Mesenchymal stem cell (in vitro differentiated cells and primary cell): ENCODE results near the gene GARIN5B. TPM values are rescaled to one million over a fixed set of nuclear protein-coding genes. Genes with fewer than 3 reads are reported as not detected.
A peak's percentile ranks its signal among the peaks of the same experiment; 100 is the strongest.
"Not testable (repeated sequence)": the region's sequence is repeated elsewhere in the genome, so short reads cannot be mapped to it uniquely, and the experiment has no call there.

Experiments
- DNase-seq: peaks from one replicate; pipeline ENCODE4 v3.0.0-alpha.2; 2013
- H2AFZ ChIP-seq: one replicate; pipeline ENCODE4 v1.6.1; 2013; ENCODE audit warnings: low read depth, mild to moderate bottlenecking, control low read depth, inconsistent platforms, low read length, moderate library complexity
- H2AK5ac ChIP-seq: 2 replicates; pipeline ENCODE4 v1.6.1; 2013; ENCODE audit warnings: low read length, moderate library complexity, mild to moderate bottlenecking, inconsistent platforms; ENCODE audit not compliant: severe bottlenecking
- H2BK120ac ChIP-seq: one replicate; pipeline ENCODE4 v1.6.1; 2013; ENCODE audit warnings: low read depth, mild to moderate bottlenecking, inconsistent platforms, low read length, moderate library complexity
- H2BK12ac ChIP-seq, 2 experiments: one replicate each; pipeline ENCODE4 v1.6.1; 2013; ENCODE audit warnings: inconsistent platforms in 2 of 2, low read length in 2 of 2, mild to moderate bottlenecking in 2 of 2, moderate library complexity in 2 of 2, control low read depth in 1 of 2
- H2BK15ac ChIP-seq: one replicate; pipeline ENCODE4 v1.6.1; 2013; ENCODE audit warnings: mild to moderate bottlenecking, low read depth, inconsistent platforms; ENCODE audit not compliant: poor library complexity, severe bottlenecking
- H2BK5ac ChIP-seq: 2 replicates; pipeline ENCODE4 v1.6.1; 2013; ENCODE audit warnings: low read depth, mild to moderate bottlenecking, low read length, control low read depth, inconsistent platforms; ENCODE audit not compliant: poor library complexity, severe bottlenecking
- H3K14ac ChIP-seq, 2 experiments: one replicate each; pipeline ENCODE4 v1.6.1; 2013; ENCODE audit warnings: inconsistent platforms in 2 of 2, low read length in 2 of 2, control low read depth in 1 of 2, mild to moderate bottlenecking in 1 of 2, moderate library complexity in 1 of 2
- H3K18ac ChIP-seq, 2 experiments: one replicate each; pipeline ENCODE4 v1.6.1; 2013; ENCODE audit warnings: inconsistent platforms in 2 of 2, low read length in 2 of 2, control low read depth in 1 of 2, low read depth in 1 of 2, mild to moderate bottlenecking in 1 of 2
- H3K23ac ChIP-seq, 2 experiments: one replicate each; pipeline ENCODE4 v1.6.1; 2013; ENCODE audit warnings: inconsistent platforms in 2 of 2, low read length in 2 of 2, mild to moderate bottlenecking in 2 of 2, moderate library complexity in 2 of 2, control low read depth in 1 of 2
- H3K27ac ChIP-seq: 2 replicates; pipeline ENCODE4 v1.5.1; 2013; ENCODE audit warnings: mild to moderate bottlenecking, moderate library complexity, low read length, control low read depth, inconsistent platforms; ENCODE audit not compliant: poor library complexity, severe bottlenecking
- H3K27me3 ChIP-seq, 2 experiments: 2 replicates each; pipeline versions ENCODE4 v1.6.1 to v1.7.0; 2013; ENCODE audit warnings: low read length in 2 of 2, mild to moderate bottlenecking in 2 of 2, moderate library complexity in 2 of 2, control low read depth in 1 of 2, inconsistent platforms in 1 of 2; ENCODE audit not compliant: control insufficient read depth in 1 of 2, insufficient read depth in 1 of 2
- H3K36me3 ChIP-seq, 2 experiments: 2 replicates each; pipeline versions ENCODE4 v1.6.1 to v1.7.0; 2013; ENCODE audit warnings: low read length in 2 of 2, control low read depth in 1 of 2, inconsistent platforms in 1 of 2, low read depth in 1 of 2, mild to moderate bottlenecking in 1 of 2; ENCODE audit not compliant: insufficient read depth in 2 of 2, control insufficient read depth in 1 of 2
- H3K4ac ChIP-seq, 2 experiments: one replicate each; pipeline ENCODE4 v1.6.1; 2013; ENCODE audit warnings: inconsistent platforms in 2 of 2, low read length in 2 of 2, mild to moderate bottlenecking in 2 of 2, moderate library complexity in 2 of 2, control low read depth in 1 of 2, low read depth in 1 of 2
- H3K4me1 ChIP-seq: 2 replicates; pipeline ENCODE4 v1.6.1; 2013; ENCODE audit warnings: low read depth, low read length, control low read depth; ENCODE audit not compliant: control insufficient read depth, insufficient read depth
- H3K4me2 ChIP-seq: 2 replicates; pipeline ENCODE4 v1.6.1; 2013; ENCODE audit warnings: low read length, mild to moderate bottlenecking, inconsistent platforms; ENCODE audit not compliant: poor library complexity, severe bottlenecking
- H3K4me3 ChIP-seq, 2 experiments: 2 replicates each; pipeline versions ENCODE4 v1.5.1 to v1.7.0; 2013; ENCODE audit warnings: low read length in 2 of 2, mild to moderate bottlenecking in 2 of 2, control low read depth in 1 of 2, low read depth in 1 of 2; ENCODE audit not compliant: insufficient read depth in 1 of 2
- H3K79me1 ChIP-seq: replicated peaks from 2 replicates; pipeline ENCODE4 v1.6.1; 2013; ENCODE audit warnings: mild to moderate bottlenecking, control low read depth, low read length, inconsistent platforms; ENCODE audit not compliant: poor library complexity, severe bottlenecking
- H3K9ac ChIP-seq: 2 replicates; pipeline ENCODE4 v1.7.0; 2013; ENCODE audit warnings: mild to moderate bottlenecking, low read length, moderate library complexity
- H3K9me3 ChIP-seq: 2 replicates; pipeline ENCODE4 v1.7.0; 2013; ENCODE audit warnings: mild to moderate bottlenecking, low read length; ENCODE audit not compliant: control insufficient read depth
- H4K8ac ChIP-seq: one replicate; pipeline ENCODE4 v1.6.1; 2013; ENCODE audit warnings: inconsistent platforms, mild to moderate bottlenecking, low read length, moderate library complexity
- H4K91ac ChIP-seq: one replicate; pipeline ENCODE4 v1.6.1; 2013; ENCODE audit warnings: mild to moderate bottlenecking, low read length, inconsistent platforms
- WGBS: methylation state at CpG from one replicate; pipeline ENCODE4 v1.1.7; 2013; ENCODE audit warnings: mixed read lengths; 5-methylcytosine and 5-hydroxymethylcytosine counted together
- polyA plus RNA-seq, 2 experiments: library from polyadenylated mRNA; stranded (reverse); fragments of 200-250 nt; gene quantifications; one replicate each; pipeline ENCODE4 v1.2.3, GENCODE V29; 2013

The GARIN5B gene
- polyA plus RNA-seq (2013, experiment 1 of 2): not detected
- not detected for polyA plus RNA-seq (2013, experiment 2 of 2)

DNA sequence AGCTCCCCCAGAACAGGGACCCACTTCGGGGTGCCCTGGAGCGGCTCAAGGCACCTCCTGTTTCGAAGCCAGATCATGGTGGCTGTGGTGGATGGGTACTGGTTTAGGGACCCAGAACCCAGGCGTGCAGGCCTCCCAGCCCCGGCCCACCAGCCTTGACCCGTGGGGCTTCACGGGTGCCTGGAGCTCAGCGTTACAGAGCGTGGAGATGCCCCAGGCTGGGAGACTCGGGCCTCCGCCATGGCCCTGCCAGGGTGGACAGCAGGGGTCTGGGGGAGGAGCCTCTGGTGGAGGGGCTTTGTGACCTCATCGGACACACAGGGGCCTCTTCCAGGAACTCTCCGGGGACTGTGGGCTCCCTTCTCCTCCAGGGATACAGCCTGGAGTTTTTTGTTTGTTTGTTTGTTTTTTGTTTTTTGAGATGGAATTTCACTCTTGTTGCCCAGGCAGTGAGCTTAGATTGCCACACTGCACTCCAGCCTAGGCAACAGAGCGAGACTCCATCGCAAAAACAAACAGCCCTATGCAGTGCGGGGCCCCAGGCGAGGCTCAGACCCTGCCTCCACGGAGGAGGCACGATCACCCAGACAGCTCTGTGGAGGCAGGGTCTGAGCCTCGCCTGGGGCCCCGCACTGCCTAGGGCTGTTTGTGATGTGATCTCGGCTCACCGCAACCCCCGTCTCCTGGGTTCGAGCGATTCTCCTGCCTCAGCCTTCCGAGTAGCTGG lies at the start of gene GARIN5B:
Gene GARIN5B (minus strand): TSS at position 271 of the 727 bp plus-strand sequence. CDS start 194 bp downstream, at position 77.
- Histone ChIP-seq H4K8ac (no peak within 1 kb of the TSS), H3K14ac (no peak within 1 kb of the TSS), H3K4me3 (no peak within 1 kb of the TSS), H3K23ac (no peak within 1 kb of the TSS), H3K4me2 (no peak within 1 kb of the TSS), H3K4me1 (peaks cover 31% of the 10 kb centered on the region), H3K9ac (no peak within 1 kb of the TSS), H2AFZ (no peak within 1 kb of the TSS), H2AK5ac (no peak within 1 kb of the TSS), H3K4ac (no peak within 1 kb of the TSS), H2BK120ac (no peak within 1 kb of the TSS), H2BK12ac (no peak within 1 kb of the TSS), H3K27ac (no peak within 1 kb of the TSS), H3K9me3 (no peaks in the 10 kb centered on the region), H3K79me1 (peaks cover 6% of the 10 kb centered on the region), H3K27me3 (peaks cover 0 to 3% of the 10 kb centered on the region in 2 experiments), H3K18ac (no peak within 1 kb of the TSS), H3K36me3 (peaks cover 0 to 35% of the 10 kb centered on the region in 2 experiments), H2BK5ac (no peak within 1 kb of the TSS), H2BK15ac (peak within 1 kb of the TSS; percentile 56), H4K91ac (no peak within 1 kb of the TSS)
- no peak for DNase-seq
- WGBS: 89% methylated on average over 27 of the region's 27 CpGs

GRCh38 chr19:55410168-55410567 lies 47.1 kb upstream of the GARIN5B start:
- no peak overlapping the region for H2AFZ ChIP-seq
- H2BK5ac ChIP-seq: no peak overlapping the region
- no peak overlapping the region for H3K23ac ChIP-seq
- H3K4me2 ChIP-seq: no peak overlapping the region
- H2AK5ac ChIP-seq: no peak overlapping the region
- no peak overlapping the region for H4K91ac ChIP-seq
- H3K9ac ChIP-seq: no peak overlapping the region
- no peak overlapping the region for H2BK15ac ChIP-seq
- H4K8ac ChIP-seq: no peak overlapping the region
- H3K27ac ChIP-seq: no peak overlapping the region
- peaks cover 16% of the 10 kb centered on the region for H3K4me1 ChIP-seq
- no peak for DNase-seq
- no peaks in the 10 kb centered on the region for H3K79me1 ChIP-seq
- H3K18ac ChIP-seq: no peak overlapping the region
- H3K27me3 ChIP-seq: no peaks in the 10 kb centered on the region
- no peak overlapping the region for H2BK120ac ChIP-seq
- H3K9me3 ChIP-seq: no peaks in the 10 kb centered on the region
- H3K14ac ChIP-seq: no peak overlapping the region
- H3K4me3 ChIP-seq: no peak overlapping the region
- peaks cover 12 to 16% of the 10 kb centered on the region in 2 experiments for H3K36me3 ChIP-seq
- WGBS: 95% methylated on average over 2 of the region's 2 CpGs
- no peak overlapping the region for H3K4ac ChIP-seq
- no peak overlapping the region for H2BK12ac ChIP-seq

- H4K91ac ChIP-seq, H3K27me3 ChIP-seq, DNase-seq, H3K4me3 ChIP-seq, H3K9me3 ChIP-seq, H3K27ac ChIP-seq, H3K9ac ChIP-seq, H2BK120ac ChIP-seq, H3K4ac ChIP-seq, H2BK12ac ChIP-seq, H3K18ac ChIP-seq, H2AK5ac ChIP-seq, H4K8ac ChIP-seq, H3K4me2 ChIP-seq, H3K23ac ChIP-seq, H2AFZ ChIP-seq, H3K79me1 ChIP-seq, H2BK15ac ChIP-seq, H3K14ac ChIP-seq, H2BK5ac ChIP-seq: not testable (repeated sequence)
- peaks cover 20 to 21% of the 10 kb centered on the region in 2 experiments for H3K36me3 ChIP-seq
- peaks cover 16% of the 10 kb centered on the region for H3K4me1 ChIP-seq
- WGBS: 98% methylated on average over 8 of the region's 8 CpGs
Measured at GRCh38 chr19:55409179-55409578, 46.1 kb upstream of the GARIN5B start.

- no peak overlapping the region for H2BK120ac ChIP-seq
- no peaks in the 10 kb centered on the region for H3K9me3 ChIP-seq
- H2AFZ ChIP-seq: peak overlapping the region; percentile 72
- no peak overlapping the region for H2BK15ac ChIP-seq
- H2BK5ac ChIP-seq: no peak overlapping the region
- peak overlapping the region; percentile 38 for H2AK5ac ChIP-seq
- H3K14ac ChIP-seq: peak overlapping the region in 1 of 2 experiments; percentile 68
- peak overlapping the region; percentile 99 for H4K91ac ChIP-seq
- no peaks in the 10 kb centered on the region for H3K79me1 ChIP-seq
- peaks cover 16% of the 10 kb centered on the region for H3K4me1 ChIP-seq
- no peak for DNase-seq
- peak overlapping the region; percentile 95 for H3K9ac ChIP-seq
- peak overlapping the region; percentile 100 for H4K8ac ChIP-seq
- H2BK12ac ChIP-seq: peak overlapping the region; percentile 1 to 23
- 80% methylated on average over 9 of the region's 9 CpGs for WGBS
- peak overlapping the region; percentile 59 for H3K4me2 ChIP-seq
- H3K27ac ChIP-seq: peak overlapping the region; percentile 91
- peak overlapping the region; percentile 69 to 80 for H3K4ac ChIP-seq
- H3K18ac ChIP-seq: peak overlapping the region; percentile 93 to 98
- peaks cover 23 to 26% of the 10 kb centered on the region in 2 experiments for H3K36me3 ChIP-seq
- peak overlapping the region; percentile 9 to 80 for H3K4me3 ChIP-seq
- H3K23ac ChIP-seq: no peak overlapping the region
- no peaks in the 10 kb centered on the region for H3K27me3 ChIP-seq
Measured at GRCh38 chr19:55408533-55408872, 45.4 kb upstream of the GARIN5B start.
